CD14-positive monocyte (primary cell): ENCODE measurements around the gene STRA6. TPM values are rescaled to one million over a fixed set of nuclear protein-coding genes. Genes with fewer than 3 reads are reported as not detected.

ENCODE experiments used
- DNase-seq, 3 donors: peaks; one replicate each; pipeline ENCODE4 v3.0.0-alpha.2; 2011 to 2022
- H2AFZ ChIP-seq: 2 replicates; pipeline ENCODE4 v1.6.0; 2012; ENCODE audit warnings: mild to moderate bottlenecking, low read depth, low read length, inconsistent platforms; ENCODE audit not compliant: insufficient read depth, poor library complexity, severe bottlenecking
- H3K27ac ChIP-seq, 2 donors: 1 replicate in 1 of 2; 2 replicates in 1 of 2; pipeline ENCODE4 v1.5.1; 2012 to 2013; ENCODE audit warnings: low read length in 2 of 2, control low read depth in 1 of 2, inconsistent platforms in 1 of 2, low read depth in 1 of 2, mild to moderate bottlenecking in 1 of 2
- H3K27me3 ChIP-seq, 2 donors: one replicate each; pipeline versions ENCODE4 v1.6.0 to v1.6.1; 2011 to 2013; ENCODE audit warnings: low read length in 2 of 2; ENCODE audit not compliant: control insufficient read depth in 2 of 2, insufficient read depth in 2 of 2
- H3K36me3 ChIP-seq, 2 donors: replicated peaks in 1 of 2; 1 replicate in 1 of 2; 2 replicates in 1 of 2; pipeline versions ENCODE4 v1.5.1 to v1.6.1; 2012 to 2013; ENCODE audit warnings: low read length in 2 of 2, control low read depth in 1 of 2, inconsistent platforms in 1 of 2, mild to moderate bottlenecking in 1 of 2; ENCODE audit not compliant: insufficient read depth in 2 of 2, control insufficient read depth in 1 of 2
- H3K4me1 ChIP-seq, 2 donors: 1 replicate in 1 of 2; 2 replicates in 1 of 2; pipeline versions ENCODE4 v1.5.1 to v1.6.1; 2012 to 2013; ENCODE audit warnings: low read length in 2 of 2, control low read depth in 1 of 2, inconsistent platforms in 1 of 2, mild to moderate bottlenecking in 1 of 2, moderate library complexity in 1 of 2; ENCODE audit not compliant: insufficient read depth in 2 of 2, control insufficient read depth in 1 of 2
- H3K4me2 ChIP-seq: replicated peaks from 2 replicates; pipeline ENCODE3; 2012; ENCODE audit warnings: low read length, moderate library complexity, mild to moderate bottlenecking; ENCODE audit not compliant: poor library complexity, severe bottlenecking; ENCODE audit errors: extremely low read depth
- H3K4me3 ChIP-seq, 3 experiments: fragments of 200-600 bp in 1 of 3; sonication (generic) in 1 of 3; replicated peaks in 1 of 3; 1 replicate in 2 of 3; 2 replicates in 1 of 3; pipeline ENCODE4 v1.5.1; 2011 to 2013; ENCODE audit warnings: low read length in 3 of 3, mild to moderate bottlenecking in 3 of 3, control low read depth in 2 of 3, low read depth in 2 of 3, inconsistent platforms in 1 of 3, moderate library complexity in 1 of 3
- H3K79me2 ChIP-seq: 2 replicates; pipeline ENCODE4 v1.6.0; 2012; ENCODE audit warnings: mild to moderate bottlenecking, control low read depth, inconsistent platforms, low read length, moderate library complexity; ENCODE audit not compliant: insufficient read depth
- H3K9ac ChIP-seq: 2 replicates; pipeline ENCODE4 v1.6.0; 2017; ENCODE audit warnings: low read length, mild to moderate bottlenecking; ENCODE audit not compliant: insufficient read depth, poor library complexity, severe bottlenecking
- H3K9me3 ChIP-seq, 2 donors: replicated peaks in 1 of 2; 1 replicate in 1 of 2; 2 replicates in 1 of 2; pipeline versions ENCODE4 v1.5.1 to v1.6.1; 2012 to 2013; ENCODE audit warnings: low read length in 2 of 2, control low read depth in 1 of 2; ENCODE audit not compliant: control insufficient read depth in 1 of 2, insufficient read depth in 1 of 2
- H4K20me1 ChIP-seq: 2 replicates; pipeline ENCODE4 v1.6.0; 2012; ENCODE audit warnings: mild to moderate bottlenecking, low read length, control low read depth, moderate library complexity; ENCODE audit not compliant: insufficient read depth
- H3K27ac Mint-ChIP-seq, 7 donors: one replicate each; pipeline ENCODE4 v1.8.0; 2020; ENCODE audit warnings: mild to moderate bottlenecking in 7 of 7, mixed read lengths in 7 of 7, moderate library complexity in 6 of 7, inconsistent platforms in 2 of 7
- H3K27me3 Mint-ChIP-seq, 3 donors: one replicate each; pipeline ENCODE4 v1.8.0; 2021 to 2022; ENCODE audit warnings: low read depth in 3 of 3, mild to moderate bottlenecking in 3 of 3, mixed read lengths in 3 of 3, moderate library complexity in 3 of 3, inconsistent platforms in 1 of 3
- H3K36me3 Mint-ChIP-seq, 2 donors: one replicate each; pipeline ENCODE4 v1.8.0; 2020; ENCODE audit warnings: mixed read lengths in 2 of 2, inconsistent platforms in 1 of 2, mild to moderate bottlenecking in 1 of 2
- H3K4me1 Mint-ChIP-seq: one replicate; pipeline ENCODE4 v1.8.0; 2020; ENCODE audit warnings: mild to moderate bottlenecking, mixed read lengths
- H3K4me3 Mint-ChIP-seq, 2 donors: one replicate each; pipeline ENCODE4 v1.8.0; 2020; ENCODE audit warnings: mild to moderate bottlenecking in 2 of 2, mixed read lengths in 2 of 2, moderate library complexity in 1 of 2
- H3K9me3 Mint-ChIP-seq, 7 donors: one replicate each; pipeline ENCODE4 v1.8.0; 2020 to 2022; ENCODE audit warnings: mixed read lengths in 7 of 7, mild to moderate bottlenecking in 6 of 7, moderate library complexity in 6 of 7, inconsistent platforms in 2 of 7
- CTCF ChIP-seq: fragments of 200-600 bp; IDR thresholded peaks from one replicate; pipeline ENCODE4 v1.8.0; 2022; ENCODE audit warnings: antibody characterized with exemption, mild to moderate bottlenecking
- WGBS: methylation state at CpG from one replicate; pipeline ENCODE4 v1.1.5; 2013; ENCODE audit warnings: missing lambda C conversion rate; ENCODE audit not compliant: insufficient coverage; 5-methylcytosine and 5-hydroxymethylcytosine counted together
- intact Hi-C, 2 donors: fragments of 100-400 bp; cut with micrococcal nuclease; formaldehyde crosslinking; loops; one replicate each; pipeline versions ENCODE4 v1.15.0 to v1.15.1; 2023
- polyA plus RNA-seq, 3 donors: library from polyadenylated mRNA; depleted of rRNA in 1 of 3; unstranded in 2 of 3; stranded (reverse) in 1 of 3; fragments of 300-500 nt in 2 of 3; fragments of >200 nt in 1 of 3; fragmentation: Illumina TruSeq in 2 of 3; gene quantifications; 1 replicate in 2 of 3; 2 replicates in 1 of 3; pipeline ENCODE4 v1.2.3, GENCODE V29; 2012 to 2021

The STRA6 gene
- polyA plus RNA-seq, 3 donors, result not detected

DNA sequence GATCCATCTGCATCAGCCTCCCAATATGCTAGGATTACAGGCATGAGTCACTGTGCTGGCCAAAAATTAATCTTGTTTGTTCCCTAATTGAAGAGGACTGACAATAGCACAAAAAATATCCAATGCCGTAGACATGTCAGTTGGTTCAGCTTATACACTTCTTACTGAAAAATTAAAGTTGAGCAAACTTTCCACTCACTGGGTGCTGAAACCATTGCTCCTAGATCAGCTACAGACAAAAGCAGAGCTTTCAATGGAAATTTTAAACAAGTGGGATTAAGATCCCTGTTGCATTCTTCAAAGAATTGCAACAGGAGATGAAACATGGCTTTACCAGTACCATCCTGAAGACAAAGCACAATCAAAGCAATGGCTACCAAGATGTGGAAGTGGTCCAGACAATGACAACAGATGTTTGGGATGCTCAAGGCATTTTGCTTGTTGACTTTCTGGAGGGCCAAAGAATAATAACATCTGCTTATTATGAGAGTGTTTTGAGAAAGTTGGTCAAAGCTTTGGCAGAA, 56.2 kb downstream of the STRA6 start:
- DNase-seq, result no peak
- Histone ChIP-seq H3K9me3 (no peaks in the 10 kb centered on the region), H3K4me3 (no peak overlapping the region), H3K27ac (no peak overlapping the region), H2AFZ (no peak overlapping the region), H3K79me2 (no peaks in the 10 kb centered on the region), H3K27me3 (peaks cover 20 to 31% of the 10 kb centered on the region in 2 donors), H3K9ac (no peak overlapping the region), H3K4me2 (no peak overlapping the region), H4K20me1 (no peaks in the 10 kb centered on the region), H3K36me3 (no peaks in the 10 kb centered on the region), H3K4me1 (no peaks in the 10 kb centered on the region)
- no CpG with 5 or more reads among the region's 1 CpG for WGBS
- H3K27me3 Mint-ChIP-seq, result peaks cover 29 to 66% (median 42%) of the 10 kb centered on the region in 3 donors
- H3K36me3 Mint-ChIP-seq, result no peaks in the 10 kb centered on the region
- no peak for TF ChIP-seq CTCF
- H3K27ac Mint-ChIP-seq, result no peak overlapping the region
- intact Hi-C loops, result loop anchor here in 1 of 2 donors (10.0 kb wide), 1 partner anchor 172 kb away; no protein-coding TSS in a partner anchor
- peaks cover 0 to 1% (median 0%) of the 10 kb centered on the region in 7 donors for H3K9me3 Mint-ChIP-seq
- H3K4me1 Mint-ChIP-seq, result no peaks in the 10 kb centered on the region
- H3K4me3 Mint-ChIP-seq, result peak overlapping the region in 1 of 2 donors; percentile 30

DNA sequence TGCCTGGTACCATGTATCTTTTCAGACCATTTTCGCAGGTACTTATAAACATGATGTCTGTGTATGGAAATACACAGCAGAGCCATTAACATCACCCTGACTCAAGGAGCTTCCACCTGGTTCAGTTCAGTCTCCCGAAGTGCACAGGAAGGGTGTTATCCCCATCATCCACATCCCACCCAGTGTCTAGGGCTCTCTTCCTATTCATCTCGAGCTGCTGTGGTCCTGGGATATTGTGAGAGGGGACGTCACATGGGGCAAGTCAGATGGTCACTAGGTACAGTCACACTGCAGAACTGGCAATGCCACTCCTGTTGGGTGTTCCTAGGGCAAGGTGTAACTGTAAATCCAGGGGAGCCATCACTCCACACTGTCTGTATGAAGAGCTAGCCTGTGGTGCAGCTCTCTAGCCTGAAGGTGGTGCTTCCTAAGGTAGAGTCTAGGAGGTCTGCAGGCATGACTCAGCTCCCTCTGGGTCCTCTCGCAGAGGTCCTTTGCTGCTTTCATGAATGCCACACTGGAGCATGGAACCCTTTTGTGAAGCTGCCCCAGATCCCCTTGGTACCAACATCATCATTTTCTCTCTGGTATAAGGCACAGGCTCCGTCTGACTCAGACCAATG, 58.3 kb downstream of the STRA6 start:
- Mint-ChIP-seq H3K27ac (no peak overlapping the region), H3K36me3 (no peaks in the 10 kb centered on the region), H3K9me3 (peaks cover 0 to 1% (median 0%) of the 10 kb centered on the region in 7 donors), H3K27me3 (peaks cover 37 to 73% (median 45%) of the 10 kb centered on the region in 3 donors), H3K4me3 (no peak overlapping the region), H3K4me1 (no peaks in the 10 kb centered on the region)
- H3K36me3 ChIP-seq, result no peaks in the 10 kb centered on the region
- H2AFZ ChIP-seq, result no peak overlapping the region
- H3K9me3 ChIP-seq, result no peaks in the 10 kb centered on the region
- H3K4me2 ChIP-seq, result no peak overlapping the region
- H3K4me3 ChIP-seq, result no peak overlapping the region
- no peaks in the 10 kb centered on the region for H4K20me1 ChIP-seq
- no peak overlapping the region for H3K9ac ChIP-seq
- H3K27me3 ChIP-seq, result peaks cover 31 to 50% of the 10 kb centered on the region in 2 donors
- H3K4me1 ChIP-seq, result no peaks in the 10 kb centered on the region
- intact Hi-C loops, result loop anchor here in 1 of 2 donors (10.0 kb wide), 1 partner anchor 169 kb away; no protein-coding TSS in a partner anchor
- WGBS, result 43% methylated on average over 1 of the region's 6 CpGs
- TF ChIP-seq CTCF, result no peak
- no peak overlapping the region for H3K27ac ChIP-seq
- DNase-seq, result no peak
- no peaks in the 10 kb centered on the region for H3K79me2 ChIP-seq
